RCC 7860 (cell line): ENCODE measurements around the gene PLCH1.
"Not testable (repeated sequence)": the region's sequence is repeated elsewhere in the genome, so short reads cannot be mapped to it uniquely, and the experiment has no call there.

Experiments used
- DNase-seq: peaks from one replicate; pipeline ENCODE4 v3.0.0-alpha.2; 2015; ENCODE audit warnings: low spot score
- FAIRE-seq: peaks from 2 replicates; lab custom pipeline; 2012; peaks lifted over from hg19 to GRCh38; lab: Jason Lieb, UNC

PLCH1 gene

DNA sequence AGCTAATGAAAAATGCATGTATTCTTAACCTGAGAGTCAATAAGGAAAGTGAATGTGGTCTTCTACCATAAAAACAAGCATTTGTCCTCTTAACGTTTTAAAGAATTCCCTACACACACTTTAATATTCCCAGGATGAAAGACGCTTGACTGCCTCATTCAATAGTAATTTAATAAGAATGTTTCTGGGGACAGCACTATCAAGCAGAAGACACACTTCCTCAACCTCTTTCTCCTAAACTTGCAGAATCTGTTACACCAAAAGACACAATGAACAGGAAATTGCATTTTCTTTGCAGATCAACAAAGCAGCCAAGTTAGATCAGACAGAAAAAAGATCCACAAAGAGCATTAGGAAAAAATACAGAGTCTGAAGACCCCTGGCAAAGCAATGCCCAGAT lies 97.7 kb downstream of the PLCH1 start:
- FAIRE-seq (no peak), DNase-seq (no peak)

DNA sequence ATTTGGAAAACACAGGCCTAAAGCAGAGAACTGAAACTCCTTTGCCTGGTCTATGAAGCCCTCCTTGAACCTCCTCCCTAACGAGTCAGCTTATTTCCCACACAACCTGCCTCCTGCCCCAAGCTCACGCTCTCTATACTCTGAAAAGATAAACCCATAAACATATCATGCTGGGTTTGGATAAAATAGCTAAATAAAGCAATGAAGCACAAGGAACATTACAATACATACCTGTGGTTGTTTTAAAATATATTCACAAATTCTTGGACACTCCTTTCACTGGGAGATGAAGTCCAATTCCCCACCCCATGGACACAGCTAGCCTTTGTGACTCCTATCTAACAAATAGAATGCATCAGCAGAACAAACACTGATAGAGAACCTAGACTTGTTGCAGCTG lies 98.2 kb downstream of the PLCH1 start:
- FAIRE-seq, result no peak
- DNase-seq, result no peak

DNA sequence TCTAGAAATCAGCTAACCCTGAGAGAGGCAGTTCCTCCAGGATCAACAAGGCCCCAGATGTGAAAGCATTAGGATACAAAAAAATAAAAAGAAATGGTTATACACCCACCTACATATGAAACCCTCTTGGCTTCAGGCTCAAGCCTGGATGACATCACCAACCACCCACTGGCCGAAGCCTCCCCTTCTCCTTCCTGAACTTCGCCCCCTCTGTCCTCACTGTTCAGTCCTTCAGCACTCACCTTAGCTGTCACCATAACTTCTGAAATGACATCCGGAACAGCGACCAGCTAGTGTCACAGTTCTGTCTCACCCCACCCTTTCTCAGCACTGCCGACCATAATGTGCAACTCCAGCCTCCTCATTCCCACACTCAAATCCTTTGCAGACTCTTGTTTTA lies 98.7 kb downstream of the PLCH1 start:
- FAIRE-seq, result no peak
- no peak for DNase-seq

DNA sequence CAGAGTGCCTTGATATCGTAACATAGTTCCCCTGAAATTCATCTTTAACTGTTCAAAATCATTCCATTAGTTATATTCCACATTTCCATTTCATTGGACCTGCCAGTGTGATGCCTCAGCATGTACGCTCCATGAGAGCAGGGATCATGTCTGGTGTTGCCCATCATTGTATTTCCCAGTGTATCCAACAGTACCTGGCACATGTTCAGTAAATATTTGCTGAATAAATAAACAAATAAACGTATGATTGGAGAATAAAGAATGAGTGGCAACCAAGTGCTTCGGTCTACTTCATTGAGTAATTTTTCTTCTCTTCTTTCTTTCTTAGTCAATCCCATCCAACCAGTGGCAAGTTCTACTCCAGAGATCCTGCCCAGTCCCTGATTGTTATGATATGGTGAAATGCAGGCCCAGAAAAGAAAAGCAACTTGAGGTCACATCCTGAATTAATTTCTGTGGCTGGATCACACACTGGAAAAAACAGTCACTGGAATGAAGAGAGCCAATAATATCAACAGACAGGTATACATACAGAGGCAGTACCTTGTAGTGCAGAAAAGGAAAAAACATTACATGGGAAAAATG lies 101.2 kb downstream of the PLCH1 start:
- DNase-seq, result no peak
- no peak for FAIRE-seq

DNA sequence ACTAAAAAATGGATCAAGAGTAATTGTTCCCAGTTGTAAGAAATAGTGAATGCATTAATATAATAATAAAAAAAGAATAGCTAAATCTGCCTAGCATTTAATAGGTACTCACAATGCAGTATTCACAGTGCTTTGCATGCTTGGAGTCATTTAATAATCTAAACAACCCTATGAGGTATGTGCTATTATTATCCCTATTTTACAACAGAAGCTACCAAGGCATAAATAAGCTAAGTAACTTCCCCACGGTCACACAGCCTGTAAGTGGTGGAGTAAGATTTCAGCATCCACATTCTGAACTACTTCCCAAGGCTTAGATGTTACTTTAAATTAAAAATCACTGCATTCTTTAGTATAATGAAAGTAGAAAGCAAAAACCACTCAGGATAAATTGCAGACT lies 102.9 kb downstream of the PLCH1 start:
- FAIRE-seq (no peak), DNase-seq (no peak)

DNA sequence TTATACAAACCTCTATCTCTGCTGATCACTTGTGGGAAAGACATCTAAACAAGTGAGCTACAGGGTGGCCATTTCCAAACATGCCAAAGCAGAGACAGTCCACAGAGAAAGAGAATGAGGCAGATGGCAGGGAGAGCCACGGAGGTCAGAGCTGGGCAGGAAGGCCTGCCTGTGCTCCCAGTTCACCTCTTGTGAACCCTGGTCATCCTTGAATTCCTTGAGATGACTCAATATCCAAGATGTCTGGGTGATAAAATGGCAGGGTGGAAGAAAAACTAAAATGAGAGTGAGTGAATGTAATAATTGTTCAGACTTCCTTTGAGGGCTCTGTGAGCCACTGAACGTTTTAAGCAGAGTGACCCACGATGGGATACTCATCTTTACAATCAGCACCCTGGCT lies 104.8 kb downstream of the PLCH1 start:
- FAIRE-seq, result no peak

DNA sequence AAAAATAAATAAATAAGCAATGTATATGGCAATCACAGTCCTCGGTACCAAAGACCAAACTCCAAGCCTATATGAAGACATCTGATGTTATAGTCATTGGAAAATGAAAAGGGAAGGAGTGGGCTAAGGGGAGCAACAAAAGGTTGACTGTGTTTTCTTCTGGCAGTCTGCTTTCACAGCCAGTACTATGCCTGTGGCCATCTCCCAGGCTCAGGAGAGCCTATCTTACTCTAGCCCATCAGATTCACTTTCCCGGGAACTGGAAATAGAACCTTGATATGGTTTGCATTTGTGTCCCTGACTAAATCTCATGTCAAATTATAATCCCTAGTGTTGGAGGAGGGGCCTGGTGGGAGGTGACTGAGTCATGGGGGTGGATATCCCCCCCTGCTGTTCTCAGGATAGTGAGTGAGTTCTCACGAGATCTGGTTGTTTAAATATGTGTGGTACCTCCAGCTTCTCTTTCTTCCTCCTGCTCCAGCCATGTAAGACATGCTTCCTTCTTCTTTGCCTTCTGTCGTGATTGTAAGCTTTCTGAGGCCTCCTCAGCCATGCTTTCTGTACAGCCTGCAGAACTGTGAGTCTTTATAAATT lies 105.3 kb downstream of the PLCH1 start:
- DNase-seq, result no peak
- FAIRE-seq, result no peak

More for the DNA sequence above, 104.8 kb downstream of the PLCH1 start:
- DNase-seq, result no peak

DNA sequence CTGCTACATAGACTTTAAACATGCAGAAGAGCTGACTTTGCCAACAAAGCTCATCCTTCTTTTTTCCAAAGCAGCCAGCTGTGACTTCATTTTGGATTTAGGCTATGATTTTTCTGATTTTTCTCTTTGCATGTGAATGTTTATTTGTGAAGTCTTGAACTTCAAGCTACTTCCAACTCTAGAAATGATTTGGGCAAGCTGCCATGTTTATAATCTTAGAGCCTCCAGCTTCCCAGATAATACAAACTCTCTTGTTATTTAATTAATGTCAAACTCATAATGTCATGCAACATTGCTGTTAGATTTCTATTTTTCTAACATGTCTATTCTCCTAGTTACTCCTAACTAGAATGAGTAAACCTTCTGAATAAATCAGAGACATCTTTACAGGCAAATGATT lies 106.4 kb downstream of the PLCH1 start:
- not testable (repeated sequence) for FAIRE-seq, DNase-seq

DNA sequence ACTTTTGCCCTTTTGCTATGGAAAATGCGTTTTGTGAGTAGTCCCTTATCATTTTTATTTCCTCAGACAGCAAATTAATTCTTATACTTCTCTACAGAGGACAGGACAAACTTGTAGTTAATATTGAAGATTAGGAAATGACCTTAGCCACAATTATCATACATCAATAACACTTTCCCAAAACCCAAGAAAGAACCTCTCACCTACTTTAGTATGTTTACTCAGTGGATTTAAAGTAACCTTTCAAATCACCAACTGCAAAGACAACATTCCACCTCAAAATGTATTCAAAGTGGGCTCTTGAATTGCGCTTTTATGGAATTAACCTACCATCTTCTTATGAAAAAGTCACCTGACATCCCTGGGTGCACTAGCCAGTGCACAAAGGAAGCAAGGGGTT lies 107.3 kb downstream of the PLCH1 start:
- FAIRE-seq, result no peak

DNA sequence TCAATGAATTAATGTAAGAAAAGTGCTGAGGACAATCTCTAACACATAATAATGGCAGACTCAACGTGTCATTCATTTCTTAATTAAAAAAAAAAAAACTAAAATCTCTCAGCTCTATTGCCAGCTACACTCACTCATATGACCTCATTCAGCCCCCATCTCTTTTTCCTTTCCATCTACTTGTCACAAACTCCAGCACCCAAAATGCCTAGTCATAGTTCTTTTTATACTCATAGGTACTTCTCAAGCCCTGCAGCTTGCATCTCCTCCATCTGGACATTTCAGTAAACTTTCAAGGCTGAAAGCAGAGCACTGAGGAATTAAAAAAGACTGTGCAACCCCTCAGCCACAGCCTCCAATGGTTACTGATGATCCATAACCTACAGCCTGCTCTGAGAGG lies 109.8 kb downstream of the PLCH1 start:
- DNase-seq (no peak), FAIRE-seq (no peak)

More for the DNA sequence above, 107.3 kb downstream of the PLCH1 start:
- DNase-seq, result no peak

DNA sequence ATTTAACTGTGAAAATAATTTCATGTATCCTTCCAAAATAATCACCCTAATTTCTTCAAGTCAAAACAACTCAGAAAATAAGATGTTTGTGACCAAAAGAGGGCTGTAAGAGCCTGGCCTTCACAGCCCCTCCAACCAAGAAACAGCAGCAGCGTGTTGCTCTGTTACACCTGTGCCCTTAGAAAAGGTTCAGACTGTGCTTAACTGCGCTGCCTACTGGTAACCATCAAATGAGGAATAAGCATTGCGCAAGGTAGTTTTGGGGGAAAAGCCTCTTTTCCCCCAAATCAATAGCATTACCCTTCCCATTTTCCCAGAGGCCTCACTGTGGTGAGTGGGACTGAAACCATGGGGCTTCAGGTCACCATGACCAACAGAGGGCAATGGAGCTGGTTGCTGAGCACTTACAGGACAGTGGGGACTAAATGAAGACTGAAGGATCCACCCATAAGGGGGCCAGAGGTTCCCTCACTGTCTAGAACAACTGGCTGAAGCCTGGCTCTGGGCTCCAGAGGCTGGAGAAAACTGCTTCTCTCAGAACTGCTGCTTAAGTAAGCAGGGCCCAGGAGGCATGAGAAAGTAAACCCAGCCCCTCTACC lies 110.7 kb downstream of the PLCH1 start:
- no peak for DNase-seq
- no peak for FAIRE-seq

DNA sequence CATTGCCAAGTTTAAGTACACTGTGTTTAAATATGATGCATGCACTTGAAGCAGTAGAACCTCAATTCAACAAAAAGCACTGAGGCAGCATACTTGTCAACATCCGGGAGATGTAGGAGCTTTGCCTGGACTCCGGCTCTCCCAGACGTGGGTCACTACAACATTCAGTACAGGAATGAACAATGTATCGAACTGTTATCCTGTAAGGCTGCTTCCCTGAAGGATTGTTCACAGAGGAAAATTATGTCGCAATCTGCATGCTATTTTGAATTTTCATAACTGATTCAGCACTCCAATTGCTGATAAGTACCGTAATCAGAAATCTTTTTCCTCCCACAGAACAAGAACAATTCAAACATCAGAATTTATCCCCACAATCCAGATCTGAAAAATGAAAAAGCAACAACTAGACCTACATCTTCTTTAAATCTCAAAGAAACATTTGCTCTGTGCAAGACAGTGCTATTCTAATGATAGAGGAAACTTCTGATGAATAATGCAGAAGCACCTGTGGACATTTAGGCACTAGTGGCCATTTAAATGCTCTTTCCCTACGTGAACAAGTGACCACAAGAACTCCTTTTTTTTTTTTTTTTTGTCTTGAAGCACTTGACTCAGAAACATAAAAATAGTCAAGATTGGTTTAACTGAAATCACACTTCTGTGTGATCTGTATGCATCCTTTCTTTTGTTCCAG lies 113.4 kb downstream of the PLCH1 start:
- DNase-seq, result no peak
- FAIRE-seq, result no peak

DNA sequence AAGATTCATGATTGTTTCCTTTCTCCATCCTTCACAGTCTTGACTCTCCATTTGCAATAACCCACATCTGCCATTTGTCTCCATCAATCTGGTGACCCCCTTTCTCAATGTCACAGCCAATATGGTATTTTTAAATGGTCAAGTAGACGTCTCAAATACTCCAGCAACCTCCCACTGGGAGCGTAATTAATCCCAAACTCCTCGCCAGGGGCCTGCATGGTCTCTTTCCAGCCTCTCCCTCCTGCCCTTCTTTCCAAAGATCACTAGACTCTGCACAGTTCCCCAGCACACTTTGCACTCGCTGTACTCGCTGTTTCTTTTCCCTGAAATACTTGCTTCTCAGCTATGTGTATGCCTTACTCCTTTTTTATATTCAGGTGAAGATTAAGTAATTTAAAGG lies 115.3 kb downstream of the PLCH1 start:
- FAIRE-seq (no peak), DNase-seq (no peak)

DNA sequence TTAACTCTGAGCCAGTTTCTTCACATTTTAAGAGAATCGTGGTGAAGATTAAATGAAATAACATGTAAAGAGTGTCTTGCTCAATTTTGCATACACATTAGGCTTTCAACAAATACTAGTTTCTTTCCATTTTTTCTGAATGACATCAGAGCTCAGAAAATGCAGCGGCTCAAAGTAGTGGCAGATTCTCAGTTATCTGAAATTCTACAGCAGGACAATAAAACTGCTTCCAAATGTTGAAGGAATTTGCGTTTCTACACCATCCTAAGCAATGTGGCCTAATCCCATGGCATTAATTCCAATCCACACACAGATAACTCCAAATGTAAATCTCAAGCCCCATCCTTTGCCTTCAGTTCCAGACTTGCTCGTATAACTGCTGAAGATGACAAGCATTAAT lies 115.8 kb downstream of the PLCH1 start:
- DNase-seq (no peak), FAIRE-seq (no peak)

DNA sequence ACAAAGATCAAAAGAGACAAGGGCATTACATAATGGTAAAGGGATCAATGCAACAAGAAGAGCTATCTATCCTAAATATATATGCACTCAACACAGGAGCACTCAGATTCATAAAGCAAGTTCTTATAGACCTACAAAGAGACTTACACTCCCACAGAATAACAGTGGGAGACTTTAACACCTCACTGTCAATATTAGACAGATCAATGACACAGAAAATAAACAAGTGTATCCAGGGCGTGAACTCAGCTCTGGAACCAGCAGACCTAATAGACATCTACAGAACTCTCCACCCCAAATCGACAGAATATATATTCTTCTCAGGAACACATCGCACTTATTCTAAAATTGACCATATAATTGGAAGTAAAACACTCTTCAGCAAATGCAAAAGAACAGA lies 122.2 kb downstream of the PLCH1 start:
- FAIRE-seq, DNase-seq: not testable (repeated sequence)

DNA sequence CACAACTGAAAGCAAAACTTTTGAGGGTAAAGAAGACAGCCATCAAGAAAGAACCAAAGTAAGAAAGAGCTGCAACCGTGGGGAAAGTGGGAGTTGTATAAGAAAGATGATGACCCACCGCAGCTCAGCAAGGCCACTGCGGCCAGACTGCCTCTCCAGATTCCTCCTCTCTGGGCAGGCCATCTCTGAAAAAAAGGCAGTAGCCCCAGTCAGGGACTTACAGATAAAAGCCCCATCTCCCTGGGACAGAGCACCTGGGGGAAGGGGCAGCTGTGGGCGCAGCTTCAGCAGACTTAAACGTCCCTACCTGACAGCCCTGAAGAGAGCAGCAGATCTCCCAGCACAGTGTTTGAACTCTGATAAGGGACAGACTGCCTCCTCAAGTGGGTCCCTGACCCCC lies 124.3 kb downstream of the PLCH1 start:
- not testable (repeated sequence) for FAIRE-seq, DNase-seq

DNA sequence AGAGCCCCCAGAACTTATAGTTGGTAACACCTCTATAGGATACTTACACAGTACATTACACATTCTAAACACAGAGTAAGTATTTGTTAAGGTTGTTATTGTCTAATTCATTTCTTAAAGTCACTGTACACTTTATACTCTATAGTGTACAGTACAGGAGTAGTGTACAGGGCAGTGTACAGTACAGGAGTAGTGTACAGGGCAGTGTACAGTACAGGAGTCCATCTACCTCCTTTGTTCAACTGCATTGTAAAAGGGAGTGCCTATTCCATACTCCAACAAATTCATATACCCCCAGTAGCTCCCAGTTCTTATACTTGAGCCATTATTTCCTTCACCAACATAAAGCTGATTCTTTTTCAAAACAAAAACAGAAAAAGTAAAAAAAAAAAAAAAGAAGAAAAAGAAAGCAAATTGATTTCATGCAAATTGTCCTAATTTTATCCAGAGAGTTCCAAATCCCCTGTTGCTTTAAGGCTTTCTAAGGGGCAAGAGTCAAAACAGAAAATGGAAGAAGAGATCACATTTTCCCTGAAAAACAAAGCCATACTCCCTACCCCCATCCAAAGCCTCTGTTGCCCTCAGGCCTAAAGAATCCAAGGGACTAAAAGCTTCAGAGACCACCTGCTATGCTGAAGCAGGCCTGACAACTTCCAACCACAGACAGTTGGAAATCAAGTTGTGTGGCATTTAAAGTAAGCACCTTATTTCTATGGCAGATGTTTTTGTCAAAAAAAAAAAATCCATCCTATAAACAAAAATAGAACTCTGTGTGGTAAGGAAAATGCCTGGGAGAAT lies 125.6 kb downstream of the PLCH1 start:
- DNase-seq (no peak), FAIRE-seq (no peak)

DNA sequence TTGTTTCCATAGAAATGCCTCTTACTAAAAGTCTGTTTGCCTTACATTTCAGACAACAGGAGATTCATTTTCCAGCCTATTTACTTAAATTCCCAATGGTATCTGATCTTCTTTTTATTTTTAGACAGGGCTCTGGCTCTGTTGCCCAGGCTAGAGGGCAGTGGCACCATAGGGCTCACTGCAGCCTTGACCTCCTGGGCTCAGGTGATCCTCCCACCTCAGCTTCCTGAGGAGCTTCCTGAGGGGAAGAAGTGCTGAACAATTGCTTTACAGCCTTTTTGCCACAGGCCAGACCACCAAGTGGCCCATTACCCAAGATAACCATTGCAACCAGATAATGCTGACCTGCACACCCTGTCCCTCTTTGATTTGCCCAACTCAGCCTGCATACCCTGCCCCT lies 126.3 kb downstream of the PLCH1 start:
- DNase-seq (no peak), FAIRE-seq (no peak)

DNA sequence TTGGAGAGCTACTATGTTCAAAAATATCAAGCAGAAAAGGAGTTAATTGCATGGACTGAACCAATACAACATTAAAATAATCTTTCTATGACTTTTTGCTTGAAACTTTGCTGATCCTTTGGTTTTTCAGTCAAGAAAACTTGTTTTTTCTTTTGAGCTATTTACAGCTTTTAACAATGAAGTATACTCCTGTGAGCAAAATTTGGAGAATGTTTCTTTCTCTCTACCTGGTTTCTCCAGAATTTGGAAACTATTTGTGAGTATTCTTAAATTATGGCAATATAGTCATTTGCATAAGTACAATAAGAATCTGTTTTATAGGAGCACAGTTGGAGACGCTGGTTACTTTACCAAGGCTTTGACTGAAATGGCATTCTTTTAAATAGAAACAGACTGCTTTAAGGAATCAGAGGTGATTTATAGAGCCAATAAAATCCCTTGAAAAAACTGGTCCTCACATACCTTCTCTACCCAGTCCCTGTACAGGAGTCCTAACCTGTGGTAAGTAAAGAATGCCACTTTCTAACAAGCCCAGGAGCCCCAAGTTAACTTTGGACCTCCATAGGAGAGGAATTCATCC lies 127.4 kb downstream of the PLCH1 start:
- DNase-seq (no peak), FAIRE-seq (no peak)

DNA sequence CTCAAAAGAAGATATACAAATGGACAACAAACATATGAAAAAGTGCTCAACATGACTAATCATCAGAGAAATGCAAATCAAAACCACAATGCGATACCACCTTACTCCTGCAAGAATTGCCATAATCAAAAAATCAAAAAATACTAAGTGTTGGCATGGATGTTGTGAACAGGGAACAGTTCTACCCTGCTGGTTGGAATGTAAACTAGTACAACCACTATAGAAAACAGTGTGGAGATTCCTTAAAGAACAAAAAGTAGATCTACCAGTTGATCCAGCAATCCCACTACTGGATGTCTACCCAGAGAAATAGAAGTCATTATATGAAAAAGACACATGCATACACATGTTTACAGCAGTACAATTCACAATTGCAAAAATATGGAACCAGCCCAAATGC lies 129.7 kb downstream of the PLCH1 start:
- not testable (repeated sequence) for FAIRE-seq, DNase-seq

DNA sequence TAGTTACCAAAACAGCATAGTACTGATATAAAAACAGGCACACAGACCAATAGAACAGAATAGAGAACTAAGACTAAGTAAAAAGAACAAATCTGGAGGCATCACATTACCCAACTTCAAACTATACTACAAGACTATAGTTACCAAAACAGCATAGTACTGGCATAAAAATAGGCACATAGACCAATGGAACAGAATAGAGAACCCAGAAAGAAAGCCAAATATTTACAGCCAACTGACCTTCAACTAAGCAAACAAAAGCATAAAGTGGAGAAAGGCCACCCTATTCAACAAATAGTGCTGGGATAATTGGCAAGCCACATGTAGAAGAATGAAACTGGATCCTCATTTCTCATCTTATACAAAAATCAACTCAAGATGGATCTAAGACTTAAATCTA lies 130.5 kb downstream of the PLCH1 start:
- FAIRE-seq, DNase-seq: not testable (repeated sequence)
